Measurements from ENCODE around the gene TPPP. TPM values are rescaled to one million over a fixed set of nuclear protein-coding genes. Genes with fewer than 3 reads are reported as not detected.

TPPP gene
- total and polyA plus RNA-seq, 9 donors: 1.1 to 8.8 (median 2.3) TPM

DNA sequence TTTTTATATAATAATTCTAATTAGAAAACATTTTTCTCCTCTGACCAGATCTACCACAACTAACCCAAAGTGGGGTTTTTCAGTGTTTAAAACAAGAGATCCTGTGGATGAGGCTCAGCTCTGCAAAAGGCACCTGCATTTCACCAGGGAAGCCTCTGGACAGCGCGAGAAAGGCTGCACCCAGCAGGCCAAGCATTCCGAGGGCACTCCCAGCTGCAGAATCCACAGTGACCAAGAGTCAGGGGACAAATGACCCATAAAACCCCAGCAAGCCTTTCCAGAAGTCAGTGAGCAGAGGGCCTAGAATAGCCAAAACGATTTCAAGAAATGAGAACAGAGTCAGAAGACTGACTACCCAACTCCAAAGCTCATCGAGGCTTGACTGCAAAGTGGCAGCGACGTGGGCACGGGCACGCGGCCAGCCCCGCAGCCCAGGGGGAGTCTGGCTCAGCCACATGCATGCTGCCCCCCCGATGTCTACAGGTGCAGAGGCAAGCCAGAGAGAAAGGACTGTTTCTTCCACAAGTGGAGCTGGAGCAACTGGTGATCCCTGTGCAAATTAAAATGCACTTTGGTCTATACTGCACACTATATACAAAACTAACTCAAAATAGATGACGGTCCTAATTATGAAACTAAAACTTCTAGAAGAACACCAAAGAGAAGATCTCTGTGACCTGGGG, 26.2 kb downstream of the TPPP start:
- Histone ChIP-seq H3K9me3 (no peaks in the 10 kb centered on the region), H3K36me3 (no peaks in the 10 kb centered on the region), H3K27me3 (no peaks in the 10 kb centered on the region), H3K4me1 (ENCODE audit: insufficient read depth) (peaks cover 7% of the 10 kb centered on the region), H3K4me3 (no peak overlapping the region), H3K27ac (no peak overlapping the region)
- DNase-seq: peak in 1 of 5 donors; percentile 25
- TF ChIP-seq POLR2A (IDR thresholded peaks at IDR 0.05) (no peak), EP300 (IDR thresholded peaks at IDR 0.05) (no peak)
- TF ChIP-seq, protein P1, sequence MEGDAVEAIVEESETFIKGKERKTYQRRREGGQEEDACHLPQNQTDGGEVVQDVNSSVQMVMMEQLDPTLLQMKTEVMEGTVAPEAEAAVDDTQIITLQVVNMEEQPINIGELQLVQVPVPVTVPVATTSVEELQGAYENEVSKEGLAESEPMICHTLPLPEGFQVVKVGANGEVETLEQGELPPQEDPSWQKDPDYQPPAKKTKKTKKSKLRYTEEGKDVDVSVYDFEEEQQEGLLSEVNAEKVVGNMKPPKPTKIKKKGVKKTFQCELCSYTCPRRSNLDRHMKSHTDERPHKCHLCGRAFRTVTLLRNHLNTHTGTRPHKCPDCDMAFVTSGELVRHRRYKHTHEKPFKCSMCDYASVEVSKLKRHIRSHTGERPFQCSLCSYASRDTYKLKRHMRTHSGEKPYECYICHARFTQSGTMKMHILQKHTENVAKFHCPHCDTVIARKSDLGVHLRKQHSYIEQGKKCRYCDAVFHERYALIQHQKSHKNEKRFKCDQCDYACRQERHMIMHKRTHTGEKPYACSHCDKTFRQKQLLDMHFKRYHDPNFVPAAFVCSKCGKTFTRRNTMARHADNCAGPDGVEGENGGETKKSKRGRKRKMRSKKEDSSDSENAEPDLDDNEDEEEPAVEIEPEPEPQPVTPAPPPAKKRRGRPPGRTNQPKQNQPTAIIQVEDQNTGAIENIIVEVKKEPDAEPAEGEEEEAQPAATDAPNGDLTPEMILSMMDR (IDR thresholded peaks at IDR 0.05): no peak
- 93 to 95% (median 94%) methylated on average over 13 of the region's 13 CpGs for WGBS, 3 donors
- intact Hi-C loops (cut with DNase I): no loop called here

DNA sequence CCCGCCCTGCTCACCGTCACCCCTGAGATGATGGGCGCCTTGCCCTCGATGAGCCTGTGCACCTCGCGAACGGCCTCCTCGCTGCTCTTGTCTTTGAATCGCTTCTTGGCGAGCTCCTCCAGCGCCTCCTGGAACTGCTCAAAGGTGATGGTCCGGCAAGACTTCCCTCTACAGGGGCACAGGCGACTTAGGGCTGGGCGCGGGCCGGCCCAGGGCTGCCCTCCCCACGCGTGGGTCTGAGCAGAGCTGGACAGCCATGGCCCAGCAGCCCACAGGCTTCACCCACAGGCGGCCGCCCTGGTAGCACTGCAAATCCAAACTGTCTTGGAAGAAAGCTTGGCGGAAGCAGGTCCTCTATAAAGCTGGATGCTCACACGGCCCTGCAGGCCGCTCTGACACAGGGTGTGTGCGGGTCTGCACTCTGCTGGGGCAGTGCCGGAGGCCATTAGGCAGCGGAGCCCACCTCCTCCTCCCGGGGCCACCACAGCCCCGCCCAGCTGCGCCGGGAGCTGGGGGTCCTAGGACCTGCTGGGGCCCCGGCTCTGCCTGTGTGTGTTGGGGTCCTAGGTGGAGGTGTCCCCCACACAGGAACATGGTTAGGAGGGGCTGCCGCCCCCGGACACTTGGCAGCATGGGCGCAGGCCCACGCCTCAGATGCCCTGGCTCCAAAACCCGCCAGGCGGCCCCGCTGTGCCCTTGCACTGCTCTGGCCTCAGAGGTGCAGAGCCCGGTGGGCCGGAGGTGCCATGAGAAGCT, 27.0 kb downstream of the TPPP start:
- intact Hi-C loops (cut with DNase I): no loop called here
- Histone ChIP-seq H3K27me3 (no peaks in the 10 kb centered on the region), H3K9me3 (no peaks in the 10 kb centered on the region), H3K27ac (no peak overlapping the region), H3K4me1 (ENCODE audit: insufficient read depth) (no peaks in the 10 kb centered on the region), H3K4me3 (no peak overlapping the region), H3K36me3 (no peaks in the 10 kb centered on the region)
- TF ChIP-seq, protein P1 (IDR thresholded peaks at IDR 0.05): no peak
- no peak for TF ChIP-seq POLR2A (IDR thresholded peaks at IDR 0.05)
- TF ChIP-seq EP300 (IDR thresholded peaks at IDR 0.05): no peak
- 89 to 93% (median 91%) methylated on average over 34 to 40 of the region's 40 CpGs for WGBS, 3 donors
- no peak for DNase-seq

DNA sequence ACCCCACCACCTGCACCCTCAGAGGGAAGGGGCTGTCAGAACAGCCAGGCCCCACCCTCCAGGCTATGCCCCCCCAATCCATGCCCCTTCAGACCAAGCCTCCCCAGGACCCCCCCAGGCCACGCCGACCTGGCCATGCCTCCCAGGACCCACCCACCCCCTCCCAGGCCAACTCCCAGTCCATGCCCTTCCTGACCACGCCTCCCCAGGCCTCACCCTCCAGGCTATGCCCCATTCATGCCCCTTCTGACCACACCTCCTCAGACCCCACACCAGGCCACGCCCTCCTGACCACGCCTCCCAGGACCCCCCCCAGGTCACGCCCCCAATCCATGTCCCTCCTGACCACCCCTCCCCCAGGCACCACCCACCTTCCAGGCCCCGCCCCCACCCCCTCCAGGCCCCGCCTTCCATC, 27.6 kb downstream of the TPPP start:
- Histone ChIP-seq H3K4me1 (ENCODE audit: insufficient read depth) (no peaks in the 10 kb centered on the region), H3K27me3 (no peaks in the 10 kb centered on the region), H3K36me3 (no peaks in the 10 kb centered on the region), H3K9me3 (no peaks in the 10 kb centered on the region), H3K27ac (no peak overlapping the region), H3K4me3 (no peak overlapping the region)
- TF ChIP-seq, protein P1 (IDR thresholded peaks at IDR 0.05): no peak
- no peak for TF ChIP-seq EP300 (IDR thresholded peaks at IDR 0.05)
- TF ChIP-seq POLR2A (IDR thresholded peaks at IDR 0.05): no peak
- 79 to 86% (median 84%) methylated on average over 6 to 8 of the region's 8 CpGs for WGBS, 3 donors
- DNase-seq: no peak
- intact Hi-C loops (cut with DNase I): no loop called here

DNA sequence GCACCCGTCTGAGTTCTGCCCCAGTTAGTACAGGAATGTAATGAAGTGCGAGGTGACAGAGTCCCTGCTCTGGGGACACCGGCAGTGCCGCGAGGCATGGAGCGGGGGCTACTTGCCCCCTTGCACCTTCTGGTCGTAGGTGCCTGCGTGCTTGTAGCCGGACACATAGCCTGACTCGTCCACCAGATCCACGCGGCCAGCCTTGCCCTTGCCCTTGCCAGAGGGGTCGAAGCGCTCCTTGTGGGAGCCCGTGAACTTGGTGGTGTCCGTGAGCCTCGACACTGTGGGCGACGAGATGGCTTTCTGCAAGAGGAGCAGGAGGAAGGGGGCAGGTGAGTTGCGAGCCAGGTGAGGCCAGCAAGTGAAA, 28.2 kb downstream of the TPPP start:
- intact Hi-C loops (cut with DNase I): no loop called here
- no peaks in the 10 kb centered on the region for H3K36me3 ChIP-seq

More for the DNA sequence above, 28.2 kb downstream of the TPPP start:
- no peaks in the 10 kb centered on the region for H3K4me1 ChIP-seq (ENCODE audit: insufficient read depth)
- 93 to 94% (median 94%) methylated on average over 20 of the region's 20 CpGs for WGBS, 3 donors
- TF ChIP-seq EP300 (IDR thresholded peaks at IDR 0.05) (no peak), POLR2A (IDR thresholded peaks at IDR 0.05) (no peak)
- TF ChIP-seq, protein P1 (IDR thresholded peaks at IDR 0.05): no peak
- DNase-seq: no peak
- no peaks in the 10 kb centered on the region for H3K27me3 ChIP-seq
- H3K9me3 ChIP-seq: no peaks in the 10 kb centered on the region
- no peak overlapping the region for H3K27ac ChIP-seq
- H3K4me3 ChIP-seq: no peak overlapping the region

Measured in ovary (tissue), 9 donors.